ENCODE results near the gene ARG2. TPM values are rescaled to one million over a fixed set of nuclear protein-coding genes. Genes with fewer than 3 reads are reported as not detected.

The ARG2 gene
- total RNA-seq, 2 experiments from 2014 or later, result 11.9 TPM

DNA sequence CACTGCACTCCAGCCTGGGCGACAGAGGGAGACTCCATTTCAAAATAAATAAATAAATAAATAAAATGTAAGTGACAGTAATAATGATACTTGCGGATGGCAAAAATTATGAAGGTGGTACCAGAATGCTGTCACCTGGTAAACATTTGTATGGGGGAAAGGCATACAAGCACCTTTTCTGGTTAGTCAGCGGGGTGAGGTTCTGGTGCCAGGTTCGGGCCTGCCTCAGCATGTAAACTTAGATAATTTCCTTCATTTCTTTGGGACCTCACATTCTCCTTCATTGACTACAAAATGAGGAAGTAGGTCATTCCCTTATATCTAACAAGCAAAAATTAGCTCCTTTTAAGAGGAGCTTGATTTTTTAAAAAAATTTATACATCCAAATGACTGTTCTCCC, 43.9 kb downstream of the ARG2 start:
- intact Hi-C loops (cut with DNase I, micrococcal nuclease), result loop anchor here in 1 of 2 experiments (10.0 kb wide), 1 partner anchor 139 kb away; no protein-coding TSS in a partner anchor
- POLR2A ChIA-PET, result no interaction called here

DNA sequence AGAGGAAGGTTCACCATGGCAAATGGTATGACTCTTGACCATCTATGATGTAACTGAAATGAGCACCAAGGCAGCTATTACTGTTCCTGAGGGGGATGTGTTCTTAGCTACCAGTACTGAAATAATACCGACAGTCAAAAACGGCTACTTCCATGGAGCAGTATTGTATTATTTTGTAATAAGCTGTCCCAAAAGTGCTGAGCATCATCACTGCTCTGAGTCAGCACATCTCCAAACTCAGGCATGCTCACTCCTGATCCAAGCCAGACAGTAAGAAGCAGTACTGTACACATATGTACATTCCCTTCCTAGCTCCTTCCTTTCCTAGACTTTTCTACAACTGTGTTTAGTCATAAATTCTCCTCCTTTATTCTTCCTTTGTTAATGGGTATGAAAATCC, 46.1 kb downstream of the ARG2 start:
- H3K4me1 Mint-ChIP-seq, result peaks cover 45% of the 10 kb centered on the region
- no peak for ATAC-seq
- no peaks in the 10 kb centered on the region for H3K27me3 Mint-ChIP-seq
- no peak overlapping the region for H3K4me3 Mint-ChIP-seq
- intact Hi-C loops (cut with DNase I, micrococcal nuclease), result loop anchor here in 1 of 2 experiments (2.0 to 10.0 kb wide), 3 partner anchors 36 to 141 kb away; partner anchors contain the start of gene RDH12
- POLR2A ChIA-PET, result no interaction called here
- CTCF ChIA-PET, result interaction anchor here (0.5 to 8.8 kb wide), 18 partner anchors 11 to 302 kb away, joined by 3 to 65 read pairs (median 6); partner anchors contain the start of genes ARG2 and PIGH
- no peak overlapping the region for H3K27ac Mint-ChIP-seq
- H3K9me3 Mint-ChIP-seq (ENCODE audit: low read depth), result no peaks in the 10 kb centered on the region
- peaks cover 7% of the 10 kb centered on the region for H3K36me3 Mint-ChIP-seq (ENCODE audit: low read depth)
- DNase-seq, result no peak

More for the DNA sequence above, 43.9 kb downstream of the ARG2 start:
- Mint-ChIP-seq H3K4me3 (no peak overlapping the region), H3K36me3 (ENCODE audit: low read depth) (peaks cover 7% of the 10 kb centered on the region), H3K4me1 (peaks cover 30% of the 10 kb centered on the region), H3K9me3 (ENCODE audit: low read depth) (no peaks in the 10 kb centered on the region), H3K27ac (no peak overlapping the region), H3K27me3 (no peaks in the 10 kb centered on the region)
- no peak for DNase-seq
- no peak for ATAC-seq
- CTCF ChIA-PET, result interaction anchor here (0.8 to 8.8 kb wide), 7 partner anchors 9 to 138 kb away, joined by 3 to 48 read pairs (median 4); no protein-coding TSS in a partner anchor

DNA sequence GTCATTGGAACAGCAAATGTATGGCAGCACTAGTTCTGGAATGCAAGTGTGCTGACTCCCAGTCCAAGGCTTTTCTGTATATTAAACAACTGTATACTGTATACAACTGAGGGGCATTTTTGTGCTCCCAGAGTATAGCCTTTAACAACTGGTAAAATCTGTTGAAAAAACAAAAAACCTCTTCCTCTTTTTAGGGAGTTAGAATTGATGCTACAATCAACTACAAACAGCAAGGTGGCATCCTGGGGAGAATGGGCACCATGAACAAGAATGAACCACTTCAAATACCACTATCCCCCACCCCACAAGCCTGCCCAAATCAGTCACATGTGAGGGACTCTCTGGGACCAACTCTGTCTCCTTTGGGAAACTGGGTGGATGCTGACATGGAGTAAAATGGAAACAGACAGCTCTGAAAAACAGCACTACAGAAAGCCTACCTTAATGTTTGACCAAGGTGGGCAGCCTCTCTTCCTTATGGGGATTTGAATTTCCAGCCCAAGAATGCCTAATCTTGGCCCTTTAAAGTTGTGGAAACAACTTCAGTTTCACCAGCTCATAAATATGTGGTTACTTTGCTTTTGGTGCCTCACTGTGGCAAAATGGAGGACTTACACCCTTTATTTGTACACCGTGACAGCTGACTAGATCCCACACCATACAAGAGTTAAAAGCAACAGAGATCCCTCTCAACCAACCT, 47.2 kb downstream of the ARG2 start:
- Mint-ChIP-seq H3K36me3 (ENCODE audit: low read depth) (peaks cover 6% of the 10 kb centered on the region), H3K9me3 (ENCODE audit: low read depth) (no peaks in the 10 kb centered on the region), H3K4me3 (no peak overlapping the region), H3K4me1 (peaks cover 46% of the 10 kb centered on the region), H3K27ac (peak overlapping the region; percentile 68), H3K27me3 (no peaks in the 10 kb centered on the region)
- ATAC-seq (peak; percentile 80), DNase-seq (peak; percentile 46)
- ChIA-PET CTCF (interaction anchor here (0.6 to 8.8 kb wide), 25 partner anchors 9 to 303 kb away, joined by 3 to 65 read pairs (median 6); partner anchors contain the start of genes ARG2, PIGH and RDH11), POLR2A (interaction anchor here (0.6 to 0.7 kb wide), 2 partner anchors 29 to 48 kb away, joined by 3 read pairs; partner anchors contain the start of gene RDH11)
- intact Hi-C loops (cut with DNase I, micrococcal nuclease), result loop anchor here (1.0 to 10.0 kb wide), 10 partner anchors 35 to 240 kb away; partner anchors contain the start of genes PIGH (in 2 of the 2), ARG2 (in 1 of the 2) and RDH12 (in 1 of the 2)

DNA sequence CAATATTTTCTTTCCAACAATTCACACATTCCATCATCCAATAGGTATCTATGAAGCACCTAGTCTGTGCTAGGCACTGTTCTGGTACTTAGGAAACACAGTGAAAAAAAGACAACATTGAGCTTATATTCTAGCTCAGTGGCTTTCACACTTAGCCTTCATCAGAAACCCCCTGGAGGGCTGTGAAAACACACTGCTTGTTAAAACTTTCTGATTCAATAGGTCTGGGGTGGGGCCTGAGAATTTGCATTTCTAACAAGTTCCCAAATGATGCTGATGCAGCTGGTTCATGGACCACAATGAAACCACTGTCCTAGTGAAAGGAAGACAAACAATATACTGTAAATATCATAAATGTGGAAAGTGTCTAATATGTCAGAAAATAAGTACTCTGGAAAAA, 48.8 kb downstream of the ARG2 start:
- Mint-ChIP-seq H3K27ac (no peak overlapping the region), H3K4me1 (peaks cover 53% of the 10 kb centered on the region), H3K9me3 (ENCODE audit: low read depth) (no peaks in the 10 kb centered on the region), H3K4me3 (no peak overlapping the region), H3K36me3 (ENCODE audit: low read depth) (no peaks in the 10 kb centered on the region), H3K27me3 (no peaks in the 10 kb centered on the region)
- intact Hi-C loops (cut with DNase I, micrococcal nuclease), result loop anchor here in 1 of 2 experiments (5.0 to 10.0 kb wide), 2 partner anchors 34 to 144 kb away; partner anchors contain the start of gene RDH12
- DNase-seq, result peak; percentile 27
- peak; percentile 61 for ATAC-seq
- POLR2A ChIA-PET, result no interaction called here
- CTCF ChIA-PET, result interaction anchor here (0.7 to 8.8 kb wide), 16 partner anchors 12 to 180 kb away, joined by 3 to 65 read pairs (median 4); partner anchors contain the start of genes ARG2, PIGH, RDH11 and TMEM229B

DNA sequence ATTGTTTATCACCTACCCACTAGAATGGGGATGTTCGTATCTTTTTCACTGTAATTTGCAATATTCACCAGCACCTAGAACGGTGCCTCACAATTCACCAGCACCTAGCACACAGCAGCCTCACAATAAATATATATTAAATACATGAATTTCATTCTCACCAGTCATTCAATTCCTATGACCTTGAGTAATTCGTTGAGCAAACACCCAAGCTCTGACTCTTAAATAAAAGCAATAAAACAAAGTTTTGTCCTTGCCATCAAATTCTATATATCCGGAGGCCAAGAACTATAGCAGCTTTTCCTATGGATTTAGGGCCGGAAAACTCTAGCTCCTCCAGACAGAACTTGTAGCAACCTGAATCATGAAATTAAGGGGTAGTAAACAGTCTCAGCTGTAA, 53.7 kb downstream of the ARG2 start:
- Mint-ChIP-seq H3K27ac (peak overlapping the region; percentile 40), H3K4me1 (peaks cover 43% of the 10 kb centered on the region), H3K27me3 (no peaks in the 10 kb centered on the region), H3K9me3 (ENCODE audit: low read depth) (no peaks in the 10 kb centered on the region), H3K4me3 (peak overlapping the region; percentile 81), H3K36me3 (ENCODE audit: low read depth) (peaks cover 20% of the 10 kb centered on the region)
- no peak for DNase-seq
- ChIA-PET CTCF (interaction anchor here (0.8 to 3.3 kb wide), 9 partner anchors 12 to 306 kb away, joined by 3 to 20 read pairs (median 5); partner anchors contain the start of gene PIGH), POLR2A (interaction anchor here (0.6 kb wide), 1 partner anchor 54 kb away, joined by 7 read pairs; no protein-coding TSS in a partner anchor)
- intact Hi-C loops (cut with DNase I, micrococcal nuclease), result loop anchor here (5.0 to 10.0 kb wide), 3 partner anchors 309 to 1724 kb away; partner anchors contain the start of genes EIF2S1 (in 1 of the 2), ERH (in 1 of the 2), GPHN (in 1 of the 2) and SLC39A9 (in 1 of the 2)
- no peak for ATAC-seq

DNA sequence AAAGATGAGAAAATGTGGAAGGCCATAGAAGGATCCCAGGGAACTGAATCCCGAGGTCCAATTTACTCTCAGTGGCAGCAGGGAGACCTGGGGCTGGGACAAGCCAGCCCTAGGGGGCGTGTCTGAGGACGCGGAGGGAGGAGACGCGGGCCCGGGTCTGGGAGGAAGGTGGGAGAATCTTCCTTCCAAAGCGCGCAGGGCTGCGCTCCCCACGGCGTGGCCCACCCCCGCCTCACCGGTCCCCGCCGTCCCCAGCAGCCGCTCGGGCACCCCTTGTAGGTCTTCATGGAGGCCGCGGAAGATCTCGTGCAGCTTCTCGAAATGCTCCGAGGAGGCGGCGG, 54.4 kb downstream of the ARG2 start:
- ATAC-seq (peak; percentile 61), DNase-seq (peak; percentile 72)
- Mint-ChIP-seq H3K4me1 (peaks cover 37% of the 10 kb centered on the region), H3K36me3 (ENCODE audit: low read depth) (peaks cover 20% of the 10 kb centered on the region), H3K27ac (peak overlapping the region; percentile 40), H3K4me3 (peak overlapping the region; percentile 81), H3K27me3 (no peaks in the 10 kb centered on the region), H3K9me3 (ENCODE audit: low read depth) (no peaks in the 10 kb centered on the region)
- intact Hi-C loops (cut with DNase I, micrococcal nuclease), result loop anchor here (1.0 to 10.0 kb wide), 8 partner anchors 21 to 1723 kb away; partner anchors contain the start of genes EIF2S1 (in 2 of the 2), RDH11 (in 2 of the 2), ARG2 (in 1 of the 2) and ERH (in 1 of the 2)
- POLR2A ChIA-PET, result interaction anchor here (0.7 kb wide), 1 partner anchor 22 kb away, joined by 6 read pairs; the partner anchor contains the start of gene RDH11
- CTCF ChIA-PET, result interaction anchor here (0.8 to 3.3 kb wide), 9 partner anchors 12 to 306 kb away, joined by 3 to 20 read pairs (median 5); partner anchors contain the start of gene PIGH

DNA sequence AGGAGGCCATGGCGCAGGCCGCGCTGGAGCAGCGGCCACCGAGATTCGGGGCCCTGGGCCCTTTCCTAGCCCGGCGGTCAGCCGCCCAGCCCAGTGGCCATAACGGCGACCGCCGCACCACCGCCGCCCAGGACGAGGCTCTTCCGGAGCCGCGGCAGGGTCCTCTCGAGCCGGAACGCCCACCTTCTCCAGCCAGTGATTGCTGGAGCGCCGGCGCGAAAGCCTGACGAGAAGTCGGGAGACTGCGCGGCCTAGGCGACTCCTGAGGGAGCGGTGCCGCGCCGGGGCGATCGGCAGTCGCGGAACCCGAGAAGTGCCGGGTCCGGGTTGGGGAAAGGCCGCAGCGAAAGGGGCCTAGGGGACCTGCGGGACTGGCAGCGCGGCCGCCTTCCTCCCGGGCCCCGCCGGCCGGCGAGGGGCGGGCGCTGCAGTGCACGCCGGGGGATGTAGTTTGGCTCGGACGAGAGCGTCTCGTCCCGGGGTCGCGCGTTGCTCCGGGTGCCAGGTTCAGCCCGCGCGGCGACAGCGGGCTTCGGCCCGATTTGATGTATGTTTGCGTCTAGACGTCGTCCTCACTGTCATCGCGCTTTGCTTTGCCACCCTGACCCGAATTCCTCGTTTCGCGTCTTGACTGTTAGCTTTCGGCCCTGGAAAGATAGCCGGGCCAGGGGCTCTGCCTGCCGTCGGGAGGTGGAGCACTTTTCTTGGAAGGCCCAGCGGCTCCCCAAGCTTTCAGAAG, 54.9 kb downstream of the ARG2 start, which contains the start of gene VTI1B:
Gene VTI1B, minus strand, starts transcription at position 153 of the 739 bp plus-strand sequence. Its CDS starts 143 bp downstream, at position 10.
- no peaks in the 10 kb centered on the region for H3K27me3 Mint-ChIP-seq
- ChIA-PET CTCF (interaction anchor here (0.8 to 3.3 kb wide), 12 partner anchors 12 to 74 kb away, joined by 3 to 20 read pairs (median 4); partner anchors contain the start of genes ARG2 and PIGH), POLR2A (interaction anchor here (0.7 to 1.8 kb wide), 3 partner anchors 19 to 21 kb away, joined by 4 to 6 read pairs (median 5); partner anchors contain the start of gene RDH11)
- H3K27ac Mint-ChIP-seq, result peak within 1 kb of the TSS; percentile 82
- no peaks in the 10 kb centered on the region for H3K9me3 Mint-ChIP-seq (ENCODE audit: low read depth)
- DNase-seq (peak; percentile 83), ATAC-seq (peak; percentile 94)
- H3K4me3 Mint-ChIP-seq, result peak within 1 kb of the TSS; percentile 81
- H3K4me1 Mint-ChIP-seq, result peaks cover 33% of the 10 kb centered on the region
- H3K36me3 Mint-ChIP-seq (ENCODE audit: low read depth), result peaks cover 22% of the 10 kb centered on the region
- intact Hi-C loops (cut with DNase I, micrococcal nuclease), result loop anchor here (1.0 to 10.0 kb wide), 8 partner anchors 21 to 1723 kb away; partner anchors contain the start of genes EIF2S1 (in 2 of the 2), RDH11 (in 2 of the 2), ARG2 (in 1 of the 2) and ERH (in 1 of the 2)

DNA sequence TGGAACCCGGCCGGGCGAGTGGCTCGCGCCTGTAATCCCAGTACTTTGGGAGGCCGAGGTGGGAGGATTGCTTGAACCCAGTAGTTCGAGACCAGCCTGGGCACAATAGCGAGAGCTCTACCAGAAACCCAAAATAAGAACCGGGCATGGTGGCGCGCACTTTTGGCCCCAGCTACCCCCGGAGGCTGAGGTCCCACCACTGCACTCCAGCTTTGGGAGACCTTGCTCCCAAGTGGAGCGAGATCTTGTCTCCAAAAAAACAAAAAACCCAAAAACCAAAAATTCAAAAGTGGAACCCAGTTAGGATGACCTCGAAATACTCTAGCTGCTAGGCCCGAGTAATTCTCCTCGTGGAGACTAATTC, 55.5 kb downstream of the ARG2 start:
- peaks cover 36% of the 10 kb centered on the region for H3K4me1 Mint-ChIP-seq
- ATAC-seq (no peak), DNase-seq (no peak)
- peak overlapping the region; percentile 82 for H3K27ac Mint-ChIP-seq
- H3K27me3 Mint-ChIP-seq, result no peaks in the 10 kb centered on the region
- H3K9me3 Mint-ChIP-seq (ENCODE audit: low read depth), result no peaks in the 10 kb centered on the region
- ChIA-PET POLR2A (interaction anchor here (0.8 to 1.8 kb wide), 2 partner anchors 19 to 20 kb away, joined by 4 to 5 read pairs; partner anchors contain the start of gene RDH11), CTCF (interaction anchor here (0.7 to 3.3 kb wide), 8 partner anchors 8 to 56 kb away, joined by 3 to 20 read pairs (median 3); partner anchors contain the start of gene ARG2)
- peaks cover 24% of the 10 kb centered on the region for H3K36me3 Mint-ChIP-seq (ENCODE audit: low read depth)
- intact Hi-C loops (cut with DNase I, micrococcal nuclease), result loop anchor here (2.0 to 10.0 kb wide), 3 partner anchors 56 to 1170 kb away; partner anchors contain the start of genes ARG2 (in 1 of the 2), EIF2S1 (in 1 of the 2) and GPHN (in 1 of the 2)
- peak overlapping the region; percentile 81 for H3K4me3 Mint-ChIP-seq

DNA sequence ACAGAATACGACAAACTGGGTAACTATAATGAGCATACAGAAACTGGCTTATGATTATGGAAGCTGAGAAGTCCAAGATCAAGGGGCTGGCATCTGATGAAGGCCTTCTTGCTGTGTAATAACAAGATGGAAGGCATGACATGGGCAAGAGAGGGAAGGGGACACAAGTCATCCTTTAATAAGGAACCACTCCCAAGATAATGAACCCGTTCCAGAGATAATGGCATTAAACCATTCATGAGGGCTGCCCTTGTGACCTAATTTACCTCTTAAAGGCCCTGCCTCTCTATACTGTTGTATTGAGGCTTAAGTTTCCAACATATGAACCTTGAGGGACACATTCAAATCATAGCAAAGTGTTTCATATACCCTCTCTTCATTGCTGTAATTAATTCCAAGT, 59.3 kb downstream of the ARG2 start:
- ChIA-PET POLR2A (no interaction called here), CTCF (interaction anchor here (1.6 kb wide), 1 partner anchor 25 kb away, joined by 5 read pairs; no protein-coding TSS in a partner anchor)
- intact Hi-C loops (cut with DNase I, micrococcal nuclease), result loop anchor here (10.0 kb wide), 2 partner anchors 314 to 1174 kb away; partner anchors contain the start of genes EIF2S1 (in 1 of the 2) and GPHN (in 1 of the 2)
- Mint-ChIP-seq H3K4me3 (no peak overlapping the region), H3K27me3 (no peaks in the 10 kb centered on the region), H3K36me3 (ENCODE audit: low read depth) (peaks cover 48% of the 10 kb centered on the region), H3K4me1 (peaks cover 39% of the 10 kb centered on the region), H3K27ac (no peak overlapping the region), H3K9me3 (ENCODE audit: low read depth) (no peaks in the 10 kb centered on the region)
- no peak for DNase-seq
- ATAC-seq, result no peak

DNA sequence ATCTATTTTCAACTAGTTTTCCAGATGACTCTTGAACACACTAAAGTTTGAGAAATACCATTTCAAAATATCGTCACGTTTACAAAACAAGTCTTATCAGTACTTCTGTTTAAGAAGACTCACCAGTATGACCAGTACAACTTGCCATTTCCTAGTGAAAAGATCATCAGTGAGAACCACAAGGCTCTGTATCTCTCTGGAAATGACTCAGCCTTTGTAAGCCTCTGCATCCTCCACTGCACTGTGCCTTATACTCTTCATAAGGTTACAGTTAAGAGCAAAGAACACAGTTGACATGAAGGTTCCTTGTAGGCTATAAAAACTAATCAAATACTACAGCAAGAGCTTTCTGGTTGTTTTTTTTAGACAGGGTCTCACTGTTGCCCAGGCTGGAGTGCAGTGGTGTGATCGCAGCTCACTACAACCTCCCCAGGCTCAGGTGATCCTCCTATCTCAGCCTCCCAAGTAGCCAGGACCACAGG, 60.4 kb downstream of the ARG2 start:
- CTCF ChIA-PET, result interaction anchor here (0.8 to 1.1 kb wide), 3 partner anchors 12 to 250 kb away, joined by 3 to 4 read pairs (median 3); no protein-coding TSS in a partner anchor
- Mint-ChIP-seq H3K36me3 (ENCODE audit: low read depth) (peaks cover 57% of the 10 kb centered on the region), H3K4me3 (no peak overlapping the region), H3K4me1 (peaks cover 46% of the 10 kb centered on the region), H3K9me3 (ENCODE audit: low read depth) (no peaks in the 10 kb centered on the region), H3K27ac (peak overlapping the region; percentile 31), H3K27me3 (no peaks in the 10 kb centered on the region)
- POLR2A ChIA-PET, result interaction anchor here (0.6 to 1.0 kb wide), 2 partner anchors 15 to 86 kb away, joined by 3 read pairs; partner anchors contain the start of gene RDH11
- DNase-seq (peak; percentile 37), ATAC-seq (peak; percentile 99)
- intact Hi-C loops (cut with DNase I, micrococcal nuclease), result loop anchor here in 1 of 2 experiments (1.0 kb wide), 1 partner anchor 15 kb away; the partner anchor contains the start of gene RDH11

All from activated CD4-positive, alpha-beta T cell treated with anti-CD3 and anti-CD28 coated beads for 36 hours (primary cell).